Heart right ventricle (tissue), 16 donors: ENCODE results near the gene ZBTB44. TPM values are rescaled to one million over a fixed set of nuclear protein-coding genes. Genes with fewer than 3 reads are reported as not detected.
"Not testable (repeated sequence)": the region's sequence is repeated elsewhere in the genome, so short reads cannot be mapped to it uniquely, and the experiment has no call there.

Source experiments
- ATAC-seq, 8 donors: fragments of 200-7000 bp; cut with Tn5 transposase; one replicate each; pipeline ENCODE4 v1.9.1; 2020; ENCODE audit warnings: mild to moderate bottlenecking in 8 of 8, moderate library complexity in 8 of 8, moderate number of reproducible peaks in 1 of 8
- DNase-seq, 2 donors: peaks; one replicate each; pipeline ENCODE4 v3.0.0-alpha.2; 2020
- H3K27ac ChIP-seq, 10 donors: fragments of 200-600 bp; sonication (generic) in 2 of 10; one replicate each; pipeline versions ENCODE4 v1.5.0 to v1.8.0; 2020 to 2022; ENCODE audit warnings: mild to moderate bottlenecking in 3 of 10
- H3K27me3 ChIP-seq, 7 donors: fragments of 200-600 bp; one replicate each; pipeline ENCODE4 v1.8.0; 2021 to 2022; ENCODE audit warnings: mild to moderate bottlenecking in 2 of 7
- H3K36me3 ChIP-seq, 9 donors: fragments of 200-600 bp; sonication (generic) in 1 of 9; one replicate each; pipeline versions ENCODE4 v1.5.0 to v1.8.0; 2020 to 2022; ENCODE audit warnings: mild to moderate bottlenecking in 2 of 9
- H3K4me1 ChIP-seq, 9 donors: fragments of 200-600 bp; sonication (generic) in 1 of 9; one replicate each; pipeline versions ENCODE4 v1.5.0 to v1.8.0; 2020 to 2022; ENCODE audit warnings: mild to moderate bottlenecking in 4 of 9
- H3K4me3 ChIP-seq, 10 donors: fragments of 200-600 bp; sonication (generic) in 2 of 10; one replicate each; pipeline versions ENCODE4 v1.5.0 to v1.8.0; 2020 to 2022; ENCODE audit warnings: mild to moderate bottlenecking in 7 of 10, moderate library complexity in 2 of 10
- H3K9me3 ChIP-seq, 11 donors: fragments of 200-600 bp in 10 of 11; sonication (generic) in 2 of 11; one replicate each; pipeline versions ENCODE4 v1.5.0 to v1.8.0; 2013 to 2022; ENCODE audit warnings: mild to moderate bottlenecking in 2 of 11, control low read depth in 1 of 11, moderate library complexity in 1 of 11
- CTCF ChIP-seq, 9 donors: fragments of 200-600 bp; sonication (generic) in 2 of 9; IDR thresholded peaks; one replicate each; pipeline versions ENCODE4 v1.5.0 to v1.8.0; 2021 to 2022; ENCODE audit warnings: antibody characterized with exemption in 9 of 9, mild to moderate bottlenecking in 5 of 9, moderate library complexity in 1 of 9
- WGBS, 2 donors: extraction: QIAGEN DNeasy Blood & Tissue Kit; methylation state at CpG; one replicate each; pipeline ENCODE4 v1.1.7; 2013; ENCODE audit warnings: inconsistent platforms in 1 of 2; 5-methylcytosine and 5-hydroxymethylcytosine counted together
- intact Hi-C, 10 donors: fragments of 100-400 bp; cut with DNase I; formaldehyde crosslinking; loops; one replicate each; pipeline versions ENCODE4 v1.11.1 to v1.14.2; 2022
- polyA plus RNA-seq, 2 donors: library from polyadenylated mRNA; stranded (reverse); fragments of 200-250 nt; gene quantifications; one replicate each; pipeline ENCODE4 v1.2.3, GENCODE V29; 2013
- total RNA-seq, 10 donors: library from RNA; stranded (reverse); fragmentation: NEBNext Ultra II Directional in 3 of 10; extraction: Animal tissue kit (Norgen Biotek cat#: 25700) in 3 of 10; gene quantifications; one replicate each; pipeline versions ENCODE4 v1.2.1 to v1.2.4, GENCODE V29; 2021 to 2023
- donor health status: Arrhythmogenic right ventricular cardiomyopathy.
- donor health status: ischemic (EF 13 %, LVEDD 7.1; RV severe dilation, severe dysfunction).
- donor health status: healthy with polysubstance abuse.
- donor health status: DM: no; HTN: yes; CAD: no.
- donor health status: DM: no; HTN: no; CAD: no.
- donor health status: ischemic (EF 25% LVEDD 6.9; RV normal size, moderate dysfunction).
- donor health status: ischemic (EF 25% LVEDD 5.7; RV mildly dilated, moderate dysfunction).
- donor health status: healthy.
- donor health status: DM: yes; HTN: yes; CAD: no.
- donor health status: Ischemic cardiomyopathy.
- donor health status: ischemic (EF 35%, LVEDD 5.7; RV mildly dilated, moderate dysfunction).
- donor health status: nonischemic (EF 11% LVEDD 7.7; RV severe dilation, severe dysfunction).
- donor health status: DM: yes; HTN: yes; CAD: no.
- donor health status: PGD.
- donor health status: ischemic (EF 29% LVEDD 5.4; RV normal size, mild dysfunction).
- donor health status: nonischemic (EF 23%, LVEDD 6.1; RV moderate dilation, normal function).

ZBTB44 gene
- total and polyA plus RNA-seq, 12 donors, result 6.8 to 51.6 (median 39.3) TPM

DNA sequence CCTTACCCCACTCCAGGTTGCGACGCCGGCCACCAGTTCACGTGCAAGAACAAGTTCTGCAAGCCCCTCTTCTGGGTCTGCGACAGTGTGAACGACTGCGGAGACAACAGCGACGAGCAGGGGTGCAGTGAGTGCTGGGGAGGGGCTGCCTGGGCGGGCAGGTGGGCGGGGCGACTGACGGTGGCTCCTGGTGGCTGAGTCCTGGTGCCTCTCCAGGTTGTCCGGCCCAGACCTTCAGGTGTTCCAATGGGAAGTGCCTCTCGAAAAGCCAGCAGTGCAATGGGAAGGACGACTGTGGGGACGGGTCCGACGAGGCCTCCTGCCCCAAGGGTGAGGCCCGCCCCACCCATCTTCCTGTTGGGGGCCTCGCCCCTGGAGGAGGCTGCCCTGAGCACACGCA is 116.4 kb downstream of the ZBTB44 start:
- Histone ChIP-seq H3K4me1 (no peaks in the 10 kb centered on the region), H3K27ac (no peak overlapping the region), H3K9me3 (peaks cover 0 to 5% (median 0%) of the 10 kb centered on the region in 11 donors), H3K4me3 (no peak overlapping the region), H3K36me3 (peaks cover 0 to 15% (median 0%) of the 10 kb centered on the region in 9 donors), H3K27me3 (no peaks in the 10 kb centered on the region)
- ATAC-seq (no peak), DNase-seq (no peak)
- no peak for TF ChIP-seq CTCF (IDR thresholded peaks at IDR 0.05)
- WGBS, 2 donors, result 86 to 90% methylated on average over 22 of the region's 22 CpGs
- intact Hi-C loops, result no loop called here

GRCh38 chr11:130197386-130198035 is 117.2 kb downstream of the ZBTB44 start:
- Histone ChIP-seq H3K9me3 (peaks cover 0 to 5% (median 0%) of the 10 kb centered on the region in 11 donors), H3K36me3 (peaks cover 0 to 15% (median 0%) of the 10 kb centered on the region in 9 donors), H3K4me3 (no peak overlapping the region), H3K27me3 (no peaks in the 10 kb centered on the region), H3K27ac (no peak overlapping the region), H3K4me1 (no peaks in the 10 kb centered on the region)
- intact Hi-C loops, result no loop called here
- DNase-seq (no peak), ATAC-seq (no peak)
- 91 to 93% methylated on average over 27 of the region's 27 CpGs for WGBS, 2 donors
- TF ChIP-seq CTCF (IDR thresholded peaks at IDR 0.05), result no peak

DNA sequence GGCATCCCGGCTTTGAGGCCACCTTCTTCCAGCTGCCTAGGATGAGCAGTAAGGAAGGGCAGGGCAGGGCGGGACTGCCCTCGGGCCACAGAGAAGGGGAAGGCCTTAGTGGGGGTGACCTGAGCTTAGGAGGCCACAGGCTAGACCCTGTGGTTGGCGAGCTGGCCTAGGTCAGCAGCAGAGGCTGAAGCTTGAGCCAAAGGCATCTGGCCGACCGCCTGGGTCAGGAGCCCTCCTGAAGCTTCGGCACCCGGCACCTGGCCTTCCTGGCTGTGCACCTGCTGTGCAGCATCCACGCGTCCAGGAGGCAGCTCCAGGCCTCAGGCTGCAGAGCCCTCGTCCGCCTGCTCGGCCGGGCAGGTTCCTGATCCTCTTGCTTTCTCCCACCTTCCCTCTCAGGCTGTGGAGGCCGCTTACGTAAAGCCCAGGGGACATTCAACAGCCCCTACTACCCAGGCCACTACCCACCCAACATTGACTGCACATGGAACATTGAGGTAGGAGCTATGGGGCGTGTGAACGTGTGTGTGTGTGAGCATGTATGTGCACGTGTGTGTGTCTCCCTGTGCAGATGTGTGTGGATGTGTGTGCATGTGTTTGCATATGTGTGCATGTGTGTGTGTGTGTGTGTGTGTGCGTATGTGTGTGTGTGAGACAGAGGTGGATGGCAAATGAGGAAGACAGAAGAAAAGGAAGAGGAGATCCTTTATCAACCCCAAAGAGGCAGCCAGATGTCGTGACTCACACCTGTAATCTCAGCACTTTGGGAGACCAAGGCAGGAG is 120.3 kb downstream of the ZBTB44 start:
- 92 to 93% methylated on average over 21 of the region's 21 CpGs for WGBS, 2 donors
- intact Hi-C loops, result no loop called here
- DNase-seq (no peak), ATAC-seq (no peak)
- TF ChIP-seq CTCF (IDR thresholded peaks at IDR 0.05), result no peak
- Histone ChIP-seq H3K27ac (no peak overlapping the region), H3K4me3 (no peak overlapping the region), H3K36me3 (peaks cover 0 to 13% (median 0%) of the 10 kb centered on the region in 9 donors), H3K27me3 (no peaks in the 10 kb centered on the region), H3K9me3 (no peaks in the 10 kb centered on the region), H3K4me1 (peaks cover 0 to 6% (median 0%) of the 10 kb centered on the region in 9 donors)

DNA sequence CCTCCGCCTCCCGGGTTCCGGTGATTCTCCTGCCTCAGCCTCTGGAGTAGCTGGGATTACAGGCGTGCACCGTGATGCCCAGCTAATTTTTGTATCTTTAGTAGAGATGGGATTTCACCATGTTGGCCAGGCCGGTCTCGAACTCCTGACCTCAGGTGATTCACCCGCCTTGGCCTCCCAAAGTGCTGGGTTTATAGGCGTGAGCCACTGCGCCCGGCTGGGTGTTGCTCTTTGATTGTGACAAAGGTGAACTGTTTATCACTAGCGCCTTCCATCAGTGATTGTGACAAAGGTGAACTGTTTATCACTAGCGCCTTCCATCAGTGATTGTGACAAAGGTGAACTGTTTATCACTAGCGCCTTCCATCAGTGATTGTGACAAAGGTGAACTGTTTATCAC is 121.2 kb downstream of the ZBTB44 start:
- H3K36me3 ChIP-seq, H3K9me3 ChIP-seq, H3K4me1 ChIP-seq, DNase-seq, intact Hi-C loops, H3K4me3 ChIP-seq, H3K27me3 ChIP-seq, ATAC-seq, H3K27ac ChIP-seq: not testable (repeated sequence)
- WGBS, 2 donors, result 94 to 96% methylated on average over 14 of the region's 14 CpGs
